ENCODE data around the gene TPPP2.

- TF ChIP-seq, protein P1, sequence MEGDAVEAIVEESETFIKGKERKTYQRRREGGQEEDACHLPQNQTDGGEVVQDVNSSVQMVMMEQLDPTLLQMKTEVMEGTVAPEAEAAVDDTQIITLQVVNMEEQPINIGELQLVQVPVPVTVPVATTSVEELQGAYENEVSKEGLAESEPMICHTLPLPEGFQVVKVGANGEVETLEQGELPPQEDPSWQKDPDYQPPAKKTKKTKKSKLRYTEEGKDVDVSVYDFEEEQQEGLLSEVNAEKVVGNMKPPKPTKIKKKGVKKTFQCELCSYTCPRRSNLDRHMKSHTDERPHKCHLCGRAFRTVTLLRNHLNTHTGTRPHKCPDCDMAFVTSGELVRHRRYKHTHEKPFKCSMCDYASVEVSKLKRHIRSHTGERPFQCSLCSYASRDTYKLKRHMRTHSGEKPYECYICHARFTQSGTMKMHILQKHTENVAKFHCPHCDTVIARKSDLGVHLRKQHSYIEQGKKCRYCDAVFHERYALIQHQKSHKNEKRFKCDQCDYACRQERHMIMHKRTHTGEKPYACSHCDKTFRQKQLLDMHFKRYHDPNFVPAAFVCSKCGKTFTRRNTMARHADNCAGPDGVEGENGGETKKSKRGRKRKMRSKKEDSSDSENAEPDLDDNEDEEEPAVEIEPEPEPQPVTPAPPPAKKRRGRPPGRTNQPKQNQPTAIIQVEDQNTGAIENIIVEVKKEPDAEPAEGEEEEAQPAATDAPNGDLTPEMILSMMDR (IDR thresholded peaks at IDR 0.05) = no peak
- TF ChIP-seq POLR2A (IDR thresholded peaks at IDR 0.05) (no peak), POLR2AphosphoS5 (IDR thresholded peaks at IDR 0.05) (no peak)
Observed at GRCh38 chr14:21054768-21055145, 24.7 kb downstream of the TPPP2 start.
